NCI-H345 (cell line): ENCODE measurements around the gene RNF168.
"Not testable (repeated sequence)": the region's sequence is repeated elsewhere in the genome, so short reads cannot be mapped to it uniquely, and the experiment has no call there.

Experiments
- DNase-seq: peaks from one replicate; lab custom pipeline; 2025; lab: John Stamatoyannopoulos, UW

The RNF168 gene

GRCh38 chr3:196463804-196464203, 39.8 kb downstream of the RNF168 start:
- DNase-seq = no peak

GRCh38 chr3:196463478-196463756, 40.2 kb downstream of the RNF168 start:
- DNase-seq = no peak

- not testable (repeated sequence) for DNase-seq
Observed at GRCh38 chr3:196462680-196463477, 40.7 kb downstream of the RNF168 start.

GRCh38 chr3:196458063-196458462, 45.5 kb downstream of the RNF168 start:
- no peak for DNase-seq

- not testable (repeated sequence) for DNase-seq
Observed at GRCh38 chr3:196457470-196457869, 46.1 kb downstream of the RNF168 start.

GRCh38 chr3:196454935-196455334, 48.6 kb downstream of the RNF168 start:
- DNase-seq = no peak

GRCh38 chr3:196445391-196445790, 58.2 kb downstream of the RNF168 start:
- DNase-seq = not testable (repeated sequence)

- DNase-seq = no peak
Observed at GRCh38 chr3:196444500-196444894, 59.1 kb downstream of the RNF168 start.

- no peak for DNase-seq
Observed at GRCh38 chr3:196440696-196441095, 62.9 kb downstream of the RNF168 start.

GRCh38 chr3:196440041-196440537, 63.5 kb downstream of the RNF168 start:
- no peak for DNase-seq

GRCh38 chr3:196432137-196432879, 71.3 kb downstream of the RNF168 start, which contains the start of gene UBXN7:
Gene UBXN7 (minus strand): TSS chr3:196432427. CDS start chr3:196432399, 28 bp downstream.
- DNase-seq = peak; percentile 96

GRCh38 chr3:196431181-196432136, 72.1 kb downstream of the RNF168 start:
- DNase-seq = peak; percentile 47

- DNase-seq = no peak
Observed at GRCh38 chr3:196428041-196428440, 75.5 kb downstream of the RNF168 start.

GRCh38 chr3:196424421-196424820, 79.1 kb downstream of the RNF168 start:
- DNase-seq = not testable (repeated sequence)

GRCh38 chr3:196423044-196423781, 80.4 kb downstream of the RNF168 start:
- DNase-seq = peak; percentile 32

- not testable (repeated sequence) for DNase-seq
Observed at GRCh38 chr3:196421668-196422067, 81.9 kb downstream of the RNF168 start.

GRCh38 chr3:196419386-196419785, 84.2 kb downstream of the RNF168 start:
- DNase-seq = no peak
